Retinal pigment epithelial cell (primary cell): ENCODE data around the gene LCT.
A peak's percentile ranks its signal among the peaks of the same experiment; 100 is the strongest.
"Not testable (repeated sequence)": the region's sequence is repeated elsewhere in the genome, so short reads cannot be mapped to it uniquely, and the experiment has no call there.

Experiments
- DNase-seq: peaks from one replicate; pipeline ENCODE4 v3.0.0-alpha.2; 2010; ENCODE audit warnings: low read depth
- H3K4me3 ChIP-seq: 2 replicates; pipeline ENCODE4 v1.5.1; 2011; ENCODE audit warnings: mild to moderate bottlenecking, low read length, control low read depth, moderate library complexity
- CTCF ChIP-seq: conservative IDR thresholded peaks from 2 replicates; pipeline ENCODE4 v1.5.1; 2011; ENCODE audit warnings: low read depth, low read length, control low read depth, inconsistent platforms

LCT gene

GRCh38 chr2:135797497-135798274 lies 39.3 kb downstream of the LCT start:
- TF ChIP-seq CTCF = peak; percentile 98
- no peak overlapping the region for H3K4me3 ChIP-seq
- DNase-seq = no peak

GRCh38 chr2:135796606-135797005 lies 40.4 kb downstream of the LCT start:
- DNase-seq = no peak
- H3K4me3 ChIP-seq = no peak overlapping the region
- TF ChIP-seq CTCF = no peak

GRCh38 chr2:135795641-135796040 lies 41.3 kb downstream of the LCT start:
- DNase-seq, H3K4me3 ChIP-seq: not testable (repeated sequence)

GRCh38 chr2:135792401-135793150 lies 44.4 kb downstream of the LCT start:
- no peak for TF ChIP-seq CTCF

GRCh38 chr2:135791418-135792190 lies 45.4 kb downstream of the LCT start:
- no peak overlapping the region for H3K4me3 ChIP-seq
- TF ChIP-seq CTCF = no peak
- no peak for DNase-seq

More at GRCh38 chr2:135792401-135793150, 44.4 kb downstream of the LCT start:
- DNase-seq = no peak
- no peak overlapping the region for H3K4me3 ChIP-seq

- TF ChIP-seq CTCF = no peak
- no peak for DNase-seq
- H3K4me3 ChIP-seq = no peak overlapping the region
Observed at GRCh38 chr2:135790423-135790822, 46.6 kb downstream of the LCT start.

GRCh38 chr2:135786823-135787222 lies 50.2 kb downstream of the LCT start:
- H3K4me3 ChIP-seq = no peak overlapping the region
- peak; percentile 77 for DNase-seq
- TF ChIP-seq CTCF = no peak
